Measurements from ENCODE around the gene ZNF263. TPM values are rescaled to one million over a fixed set of nuclear protein-coding genes. Genes with fewer than 3 reads are reported as not detected.

The ZNF263 gene
- total and polyA plus RNA-seq, 9 of the 15 experiments (the other 6 are each of a cell fraction or from before 2014, with no cell fraction given) = 4.6 to 48.3 (median 31.8) TPM

GRCh38 chr16:3317315-3317999 lies 34.2 kb downstream of the ZNF263 start (continued):
- TF ChIP-seq TFE3 (CRISPR knock-in tag; IDR thresholded peaks at IDR 0.05) (no peak), RFX7 (CRISPR knock-in tag; IDR thresholded peaks at IDR 0.05) (no peak), MECOM (CRISPR knock-in tag; IDR thresholded peaks at IDR 0.05) (no peak), TEAD1 (CRISPR knock-in tag; IDR thresholded peaks at IDR 0.05) (0 out of 4 replicates have a peak, but pooled peaks of 1 of the 2 experiments have one; percentile 10), ZNF277 (CRISPR knock-in tag; IDR thresholded peaks at IDR 0.05; ENCODE audit: borderline replicate concordance) (no peak), HDAC2 (IDR thresholded peaks at IDR 0.05) (peak; percentile 51; the same call in 1 of the 2 replicates), SIRT6 (IDR thresholded peaks at IDR 0.05; ENCODE audit: low read depth, low read length) (no peak), FOXJ2 (tag; IDR thresholded peaks at IDR 0.05) (no peak), ZFPM2 (CRISPR knock-in tag; IDR thresholded peaks at IDR 0.05) (no peak), BRF2 (IDR thresholded peaks at IDR 0.05; ENCODE audit: borderline replicate concordance, insufficient read depth, insufficient read length) (no peak), DPF2 (IDR thresholded peaks at IDR 0.05) (no peak), HEY1 (CRISPR knock-in tag; IDR thresholded peaks at IDR 0.05; ENCODE audit: borderline replicate concordance) (no peak), ZBTB33 (CRISPR knock-in tag; IDR thresholded peaks at IDR 0.05) (no peak), ZNF24 (IDR thresholded peaks at IDR 0.05) (no peak), CBFA2T2 (conservative IDR thresholded peaks at IDR 0.05) (no peak), HCFC1 (IDR thresholded peaks at IDR 0.05; ENCODE audit: low read depth, low read length) (no peak), VEZF1 (CRISPR knock-in tag; IDR thresholded peaks at IDR 0.05) (no peak), STAT5B (CRISPR knock-in tag; IDR thresholded peaks at IDR 0.05) (no peak), SNIP1 (IDR thresholded peaks at IDR 0.05; ENCODE audit: low read depth) (no peak), NEUROD1 (IDR thresholded peaks at IDR 0.05; ENCODE audit: borderline replicate concordance, low read depth, low read length, partially characterized antibody) (no peak)
